ENCODE data around the gene PLA2G4B.

Gene PLA2G4B

DNA sequence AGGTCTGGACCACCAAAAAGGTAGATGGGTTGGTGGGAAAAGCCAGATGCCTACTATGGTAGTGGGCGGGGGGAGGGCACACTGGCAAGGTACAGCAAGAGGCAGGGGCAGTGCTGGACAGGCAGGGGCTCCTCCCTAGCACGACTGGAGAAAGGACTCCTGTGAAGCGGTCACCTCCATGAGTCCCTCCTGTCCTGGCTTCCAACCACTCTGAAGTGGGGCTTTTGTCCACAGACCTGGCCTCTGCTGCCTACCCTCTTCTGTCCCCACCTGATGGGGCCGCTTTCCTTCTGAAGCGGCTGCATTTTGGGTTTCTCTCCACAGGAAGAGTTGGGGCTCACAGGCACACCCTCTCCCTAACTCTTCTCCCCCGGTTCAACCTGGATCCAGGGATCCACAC lies 57.9 kb downstream of the PLA2G4B start:
- Histone ChIP-seq H3K4me1 (ENCODE audit: insufficient read depth, low read length) (no peaks in the 10 kb centered on the region), H3K9me3 (ENCODE audit: low read length) (no peaks in the 10 kb centered on the region), H3K27me3 (ENCODE audit: insufficient read depth, low read length) (no peaks in the 10 kb centered on the region), H3K4me3 (ENCODE audit: low read length) (no peak overlapping the region), H3K36me3 (ENCODE audit: insufficient read depth, low read length) (peaks cover 4% of the 10 kb centered on the region), H2AFZ (ENCODE audit: low read depth, low read length) (no peak overlapping the region)

DNA sequence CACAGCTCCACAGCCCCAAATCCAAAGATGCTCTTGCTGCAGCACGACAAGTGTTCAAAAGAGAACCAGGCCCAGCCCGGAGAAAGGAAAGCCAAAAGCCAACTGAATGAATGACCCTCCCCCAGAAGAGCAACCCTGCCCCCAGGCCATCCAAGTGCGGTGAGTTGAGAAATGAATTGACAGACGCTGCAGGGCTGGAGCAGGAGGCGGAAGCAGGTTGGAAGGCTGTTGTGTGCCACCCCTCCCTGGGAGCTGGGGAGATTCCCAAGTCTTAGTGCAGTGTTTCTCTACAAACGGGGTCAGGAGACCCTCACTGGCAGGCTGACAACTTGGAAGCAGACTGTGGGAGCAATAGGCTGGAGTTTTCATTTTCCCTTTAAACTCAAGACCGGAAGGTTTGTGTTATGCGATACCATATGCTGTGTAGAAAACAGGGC lies 58.7 kb downstream of the PLA2G4B start:
- peaks cover 4% of the 10 kb centered on the region for H3K36me3 ChIP-seq (ENCODE audit: insufficient read depth, low read length)
- H3K9me3 ChIP-seq (ENCODE audit: low read length): no peaks in the 10 kb centered on the region
- H3K4me1 ChIP-seq (ENCODE audit: insufficient read depth, low read length): no peaks in the 10 kb centered on the region
- H3K27me3 ChIP-seq (ENCODE audit: insufficient read depth, low read length): no peaks in the 10 kb centered on the region
- no peak overlapping the region for H2AFZ ChIP-seq (ENCODE audit: low read depth, low read length)
- H3K4me3 ChIP-seq (ENCODE audit: low read length): no peak overlapping the region

Measured in neuron (in vitro differentiated cells).